ENCODE data around the gene ZNF394.

The ZNF394 gene

DNA sequence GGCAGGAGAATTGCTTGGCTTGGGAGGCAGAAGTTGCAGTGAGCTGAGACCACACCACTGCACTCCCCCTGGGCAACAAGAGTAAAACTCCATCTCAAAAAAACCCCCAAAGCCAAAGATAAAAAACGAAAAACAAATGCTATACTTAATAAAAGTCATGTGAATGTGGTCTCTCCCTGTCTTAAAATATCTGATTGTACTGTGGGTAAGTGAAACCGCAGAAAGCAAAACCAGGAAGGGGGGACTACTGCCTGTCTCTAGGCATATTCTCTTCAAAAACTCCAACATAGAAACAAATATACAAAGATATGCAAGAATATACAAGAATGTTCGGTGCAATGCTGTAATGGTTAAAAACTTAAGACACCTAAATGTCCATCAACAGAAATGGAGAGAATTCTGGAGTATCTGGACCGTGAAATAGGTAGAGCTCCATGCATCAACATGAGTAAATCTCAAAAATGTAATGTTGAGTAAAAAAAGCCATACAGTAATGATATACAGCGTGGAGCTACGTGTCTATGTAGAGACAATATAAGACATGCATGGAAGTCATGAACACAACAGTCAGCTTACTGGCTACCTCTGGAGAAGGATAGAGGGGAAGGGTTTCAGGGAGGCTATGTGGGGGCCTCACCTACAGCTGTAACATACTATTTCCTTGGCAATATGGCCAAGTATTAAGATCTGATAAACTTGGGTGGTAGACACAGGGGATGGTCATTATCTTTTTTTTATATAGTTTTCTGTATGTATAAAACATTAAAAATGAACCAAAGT lies 2.1 kb downstream of the ZNF394 start:
- FAIRE-seq = no peak

GRCh38 chr7:99493823-99494222 lies 6.3 kb downstream of the ZNF394 start:
- FAIRE-seq = no peak
- DNase-seq (ENCODE audit: insufficient read length, low spot score) = no peak

More for the DNA sequence above, 2.1 kb downstream of the ZNF394 start:
- no peak for DNase-seq (ENCODE audit: insufficient read length, low spot score)

GRCh38 chr7:99490878-99491277 lies 9.2 kb downstream of the ZNF394 start:
- no peak for DNase-seq (ENCODE audit: insufficient read length, low spot score)
- FAIRE-seq = no peak

DNA sequence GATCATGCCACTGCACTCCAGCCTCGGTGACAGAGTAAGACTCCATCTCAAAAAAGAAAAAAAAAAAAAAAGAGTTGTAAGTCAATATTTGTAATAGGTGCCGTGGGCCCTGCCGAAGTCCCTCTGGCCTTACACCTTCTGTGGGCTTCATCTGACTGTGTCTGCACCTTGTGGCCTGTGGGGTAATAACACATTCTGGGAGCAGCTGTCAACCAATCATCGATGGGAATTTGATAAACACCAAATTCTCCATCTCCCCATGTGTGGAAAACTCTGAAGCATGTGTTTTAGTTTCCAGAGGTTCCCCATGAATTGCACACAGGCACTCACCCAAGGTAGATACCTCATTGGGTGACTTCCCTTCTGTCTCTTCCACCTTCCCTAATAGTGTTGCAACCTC lies 10.8 kb downstream of the ZNF394 start:
- DNase-seq (ENCODE audit: insufficient read length, low spot score) (no peak), FAIRE-seq (no peak)

- DNase-seq (ENCODE audit: insufficient read length, low spot score) (no peak), FAIRE-seq (no peak)
Measured at GRCh38 chr7:99485094-99485493, 15.0 kb downstream of the ZNF394 start.

DNA sequence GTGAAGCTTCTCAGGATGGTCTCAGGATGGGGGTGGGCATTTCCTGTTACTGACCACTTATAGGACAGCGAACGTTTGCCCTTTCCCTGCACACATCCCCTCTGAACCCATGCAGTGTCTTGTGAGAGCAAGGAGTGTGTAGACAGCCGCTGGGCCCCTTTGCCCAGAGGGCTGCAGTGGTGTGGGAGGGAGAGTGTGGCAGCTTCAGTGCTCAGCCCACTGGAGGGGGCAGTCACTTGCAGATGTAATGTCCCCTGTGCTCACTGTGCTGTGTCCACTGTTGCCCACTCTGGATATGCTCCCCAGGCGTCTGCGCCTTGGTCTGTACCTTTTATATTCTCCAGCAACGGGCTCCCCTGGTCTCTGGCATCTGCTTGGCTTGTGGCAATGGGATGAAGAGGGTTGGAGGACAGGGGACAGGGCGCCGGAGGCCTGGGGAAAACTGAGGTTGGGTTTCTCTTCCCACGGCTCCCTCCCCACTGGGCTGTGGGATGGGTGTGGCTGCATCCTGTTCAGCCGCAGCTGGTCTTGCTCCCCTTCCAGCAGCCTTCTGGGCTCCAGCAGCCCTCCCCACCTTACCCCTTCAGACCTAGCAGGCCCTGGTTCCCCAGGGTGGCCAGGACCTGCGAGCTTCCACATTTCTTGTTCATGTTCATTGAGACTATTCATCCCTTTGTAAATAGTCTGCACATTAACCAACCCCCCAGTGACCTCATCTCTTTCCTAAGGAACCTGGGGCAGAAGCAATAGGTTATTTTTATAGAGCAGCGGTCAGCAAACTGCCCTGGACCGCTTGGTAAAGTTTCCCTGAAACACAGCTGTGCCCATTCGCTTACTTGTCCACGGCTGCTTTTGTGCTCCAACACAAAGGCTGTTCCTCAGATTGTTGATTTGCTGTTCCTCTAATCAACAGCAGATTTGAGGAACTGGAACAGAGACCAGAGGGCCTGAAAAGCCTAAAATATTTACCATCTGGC lies 21.3 kb downstream of the ZNF394 start:
- DNase-seq (ENCODE audit: insufficient read length, low spot score) (no peak), FAIRE-seq (no peak)

- no peak for DNase-seq (ENCODE audit: insufficient read length, low spot score)
- FAIRE-seq = no peak
Measured at GRCh38 chr7:99476107-99476506, 24.0 kb downstream of the ZNF394 start.

DNA sequence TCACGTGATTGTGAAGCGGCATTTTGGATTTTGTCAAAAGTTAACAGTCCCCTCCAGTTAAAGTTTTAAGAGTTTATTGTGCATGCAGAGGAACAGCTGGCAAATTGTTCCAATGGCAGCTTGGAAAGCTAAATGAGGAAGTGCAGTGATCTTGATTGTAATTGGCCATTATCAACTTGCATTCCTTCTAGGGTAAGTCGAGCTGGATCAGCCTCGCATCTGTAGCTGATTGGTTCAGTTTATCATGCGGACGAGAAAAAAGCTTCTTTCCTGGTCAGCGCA lies 26.8 kb downstream of the ZNF394 start:
- peak; percentile 13 for DNase-seq (ENCODE audit: insufficient read length, low spot score)
- FAIRE-seq = no peak

DNA sequence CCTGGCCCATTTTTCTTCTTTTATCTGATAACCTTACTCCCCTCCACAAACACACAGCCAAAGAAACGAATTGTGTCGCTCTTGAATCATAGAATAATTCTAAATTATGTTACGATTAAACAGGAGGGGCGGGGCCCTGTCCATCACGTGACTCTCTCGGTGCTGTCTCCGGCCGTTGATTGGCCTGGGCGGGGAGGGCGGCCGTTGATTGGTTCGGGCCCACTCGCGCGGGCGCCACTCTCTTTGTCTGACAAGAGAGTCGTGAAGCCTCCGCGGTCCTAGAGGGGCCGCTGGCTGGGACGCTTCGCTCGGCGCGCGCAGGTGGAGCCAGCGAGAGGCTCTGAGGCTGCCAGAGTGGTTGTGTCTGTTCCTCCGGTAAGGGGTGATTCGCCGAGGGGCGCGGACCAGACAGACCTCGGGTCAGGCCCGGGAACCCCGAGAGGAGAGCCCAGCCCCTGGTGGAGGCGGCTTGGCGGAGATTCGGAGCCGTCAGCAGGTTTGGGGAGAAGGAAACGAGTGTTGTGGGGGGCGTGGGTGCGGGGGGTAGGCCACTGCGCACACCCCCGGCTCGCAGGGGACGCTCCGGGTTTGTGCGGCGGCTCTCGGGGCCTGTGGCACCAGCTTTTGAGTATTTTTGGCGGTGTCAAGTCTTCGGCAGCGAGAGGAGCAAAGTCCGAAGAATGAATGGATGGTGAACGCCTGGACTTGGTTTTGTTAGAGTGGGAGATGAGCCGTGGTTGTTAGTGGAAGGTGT lies 27.3 kb downstream of the ZNF394 start, which contains the start of gene ZNF789:
Gene ZNF789, plus strand, starts transcription at position 330 of the 754 bp plus-strand sequence. CDS start 3,567 bp downstream, outside the sequence.
- DNase-seq (ENCODE audit: insufficient read length, low spot score) (peak; percentile 94), FAIRE-seq (no peak)

DNA sequence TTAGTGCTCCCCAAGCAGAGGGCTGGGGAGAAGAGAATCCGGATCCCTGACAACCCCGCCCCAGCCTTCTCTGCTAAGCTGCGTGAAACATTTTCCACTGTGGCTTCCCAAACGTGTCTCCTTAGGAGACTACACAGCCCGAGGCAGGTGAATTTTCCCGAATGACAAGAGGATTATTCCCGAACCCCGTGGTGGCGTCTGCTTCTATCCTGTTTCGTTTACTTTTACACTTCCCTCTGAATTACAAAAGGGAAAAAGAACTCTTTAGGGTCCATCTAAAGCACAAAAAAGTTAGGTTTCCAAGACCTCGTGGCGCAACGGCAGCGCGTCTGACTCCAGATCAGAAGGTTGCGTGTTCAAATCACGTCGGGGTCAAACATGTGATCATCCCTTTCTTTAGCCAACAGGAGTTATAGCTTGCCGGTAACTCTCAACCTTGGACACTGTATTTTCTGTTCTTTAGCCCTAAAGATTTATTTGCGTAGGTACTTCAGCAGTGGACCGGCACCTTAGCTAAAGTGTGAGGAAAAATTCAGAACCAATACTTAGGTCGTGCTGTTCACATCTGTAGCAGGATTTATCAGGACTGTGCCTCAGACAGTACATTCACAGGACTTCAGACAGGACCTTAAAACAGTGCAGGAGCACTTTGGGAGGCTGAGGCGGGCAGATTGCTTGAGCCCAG lies 30.6 kb downstream of the ZNF394 start:
- DNase-seq (ENCODE audit: insufficient read length, low spot score) (no peak), FAIRE-seq (no peak)

DNA sequence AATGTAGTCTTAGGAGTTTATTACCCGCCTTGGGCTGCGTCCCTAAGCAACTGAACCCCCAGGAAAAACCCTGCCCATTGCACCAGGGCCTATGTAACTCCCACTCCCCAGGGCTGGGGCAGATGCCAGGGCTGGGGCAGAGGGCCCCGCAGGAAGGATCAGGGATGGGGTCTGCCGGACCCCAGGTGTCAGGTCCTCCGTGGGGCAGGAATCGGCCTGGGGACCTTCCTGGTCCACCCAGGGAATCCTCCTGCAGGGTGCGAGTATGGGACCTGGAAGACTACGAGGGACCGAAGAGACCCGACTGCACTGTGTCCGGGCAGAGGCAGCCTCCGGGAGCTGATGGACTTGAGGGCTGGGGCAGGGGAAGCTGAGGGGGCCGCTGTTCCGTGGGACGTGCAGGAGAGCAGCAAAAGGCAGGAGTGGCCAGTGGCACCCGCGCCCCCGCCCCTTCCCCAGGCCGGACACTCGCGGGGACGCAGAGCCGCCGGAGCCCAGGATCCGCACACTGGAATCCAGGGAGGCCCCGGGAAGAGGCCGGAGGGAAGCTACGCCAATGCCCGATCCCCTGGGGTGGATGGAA lies 31.7 kb downstream of the ZNF394 start:
- DNase-seq (ENCODE audit: insufficient read length, low spot score) (no peak), FAIRE-seq (no peak)

GRCh38 chr7:99465421-99465768 lies 34.7 kb downstream of the ZNF394 start:
- DNase-seq (ENCODE audit: insufficient read length, low spot score) (no peak), FAIRE-seq (no peak)

- FAIRE-seq (no peak), DNase-seq (ENCODE audit: insufficient read length, low spot score) (no peak)
Measured at GRCh38 chr7:99461221-99461620, 38.9 kb downstream of the ZNF394 start.

GRCh38 chr7:99460651-99461050 lies 39.4 kb downstream of the ZNF394 start:
- no peak for DNase-seq (ENCODE audit: insufficient read length, low spot score)
- no peak for FAIRE-seq

DNA sequence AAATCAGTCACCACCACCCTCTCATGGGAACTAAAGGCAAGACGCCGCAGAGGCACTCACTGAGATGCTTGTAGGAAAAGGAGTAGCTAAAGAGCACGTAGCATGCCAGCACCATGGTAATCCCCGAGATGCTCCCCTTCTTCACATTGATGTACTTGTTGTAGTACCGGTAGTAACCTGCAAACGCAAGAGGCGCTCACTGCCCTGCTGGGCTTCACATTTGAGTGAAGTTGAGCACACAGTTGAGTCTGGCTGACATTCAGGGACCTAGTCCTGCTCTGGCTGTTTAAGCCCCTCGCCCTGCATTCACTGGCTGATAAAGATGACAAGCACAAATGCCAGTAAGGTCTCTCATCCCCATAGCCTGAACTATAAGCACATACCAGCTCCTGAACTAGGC lies 41.0 kb downstream of the ZNF394 start:
- DNase-seq (ENCODE audit: insufficient read length, low spot score) (no peak), FAIRE-seq (no peak)

DNA sequence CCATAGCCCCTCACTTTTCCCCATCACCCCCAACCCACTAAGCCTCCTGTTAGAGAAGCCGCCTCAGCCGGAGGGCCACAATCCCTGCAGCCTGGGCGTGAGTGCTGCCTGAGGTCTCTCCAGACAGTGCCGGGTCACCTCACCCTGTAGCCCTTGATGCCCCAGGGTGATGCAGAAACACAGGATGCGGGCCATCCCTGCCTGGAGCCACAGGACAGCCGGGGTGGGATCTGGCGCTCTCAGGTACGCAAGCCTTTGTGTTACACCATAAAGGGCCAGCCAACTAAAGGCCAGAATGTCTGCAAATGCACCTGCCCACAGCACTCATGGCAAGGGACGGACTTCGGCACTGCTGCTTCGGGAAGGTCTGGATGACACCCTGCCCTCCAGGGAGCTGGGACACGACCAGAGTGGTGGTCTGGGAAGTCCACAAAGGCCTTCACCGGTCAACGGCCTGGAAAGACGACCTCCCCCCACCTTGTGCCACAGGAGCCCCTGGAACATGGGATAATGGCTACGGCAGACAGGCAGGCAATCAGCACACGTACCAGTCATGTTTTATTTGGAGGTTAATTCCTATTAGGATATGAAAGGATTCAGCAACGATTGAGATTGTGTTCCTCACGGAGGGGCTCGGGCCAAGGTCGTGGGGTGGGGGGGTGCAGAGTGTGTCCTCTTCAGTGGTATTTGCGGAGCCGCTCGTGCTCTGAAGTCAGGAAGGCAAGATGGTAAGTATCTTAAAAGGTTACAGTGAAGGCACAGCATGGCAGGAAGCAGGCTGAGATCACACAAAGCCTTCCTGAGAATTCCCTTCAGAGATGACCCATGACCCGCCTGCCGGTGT lies 42.2 kb downstream of the ZNF394 start:
- FAIRE-seq (no peak), DNase-seq (ENCODE audit: insufficient read length, low spot score) (no peak)

DNA sequence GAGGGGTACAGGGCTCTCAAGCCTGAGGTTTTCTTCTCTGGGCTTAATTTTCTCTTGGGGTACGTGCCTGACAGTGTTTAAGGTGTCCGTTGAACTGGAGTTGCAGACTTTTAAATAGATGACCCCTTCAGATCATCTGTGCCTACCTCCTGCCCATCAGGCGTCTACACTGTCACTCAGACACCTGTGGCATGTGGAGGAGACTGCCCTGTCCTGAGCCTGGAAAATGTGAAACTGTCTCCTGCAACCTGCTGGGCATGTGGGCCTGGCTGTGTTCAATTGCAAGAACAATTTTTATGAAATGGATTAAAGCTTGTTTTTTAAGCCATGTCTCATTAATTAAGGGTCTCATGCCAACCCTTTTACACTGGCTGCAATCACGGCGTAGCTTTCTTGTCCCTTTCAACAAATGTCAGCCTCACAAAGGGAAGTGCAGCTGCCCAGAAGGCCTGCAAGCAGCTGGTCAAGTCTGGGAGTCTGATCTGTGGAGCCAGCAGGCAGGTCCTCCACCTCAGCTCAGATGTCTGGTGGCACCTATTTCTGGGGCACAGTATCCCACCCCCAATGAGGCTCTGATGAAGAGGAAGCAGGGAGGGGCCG lies 42.9 kb downstream of the ZNF394 start:
- FAIRE-seq = no peak
- no peak for DNase-seq (ENCODE audit: insufficient read length, low spot score)

- FAIRE-seq = no peak
- DNase-seq (ENCODE audit: insufficient read length, low spot score) = no peak
Measured at GRCh38 chr7:99456288-99456687, 43.8 kb downstream of the ZNF394 start.

DNA sequence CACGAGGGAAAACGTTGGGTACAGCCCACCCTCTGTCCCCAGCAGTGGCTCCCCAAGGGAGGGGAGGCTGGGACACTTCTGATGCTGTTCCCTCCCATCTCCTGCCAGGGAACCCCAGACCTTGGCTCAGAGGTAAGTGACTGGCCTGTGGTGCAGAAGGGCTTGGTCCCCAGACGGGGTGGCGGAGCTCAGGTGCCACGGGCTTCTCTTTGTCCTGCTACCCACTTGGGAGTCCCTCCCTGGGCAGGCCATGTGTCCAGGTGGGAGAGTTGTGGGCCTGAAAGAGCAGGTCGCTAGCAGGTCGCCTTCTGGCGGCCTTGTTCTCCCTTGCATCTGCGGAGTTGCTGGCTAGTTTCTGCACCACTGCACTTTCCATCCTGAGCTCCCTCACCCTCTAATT lies 44.2 kb downstream of the ZNF394 start:
- DNase-seq (ENCODE audit: insufficient read length, low spot score) = no peak
- no peak for FAIRE-seq
